Lung (tissue), 12 donors: Measurements from ENCODE around the gene RHOH. TPM values are rescaled to one million over a fixed set of nuclear protein-coding genes. Genes with fewer than 3 reads are reported as not detected.

Experiments used
- ATAC-seq: fragments of 200-7000 bp; cut with Tn5 transposase; one replicate; pipeline ENCODE4 v1.9.1; 2020; ENCODE audit warnings: moderate number of reproducible peaks; ENCODE audit not compliant: insufficient read depth, low FRiP score
- DNase-seq, 3 donors: peaks; one replicate each; pipeline ENCODE4 v3.0.0-alpha.2; 2013 to 2017
- H3K27ac ChIP-seq, 2 donors: one replicate each; pipeline ENCODE4 v1.5.1; 2013; ENCODE audit warnings: mild to moderate bottlenecking in 2 of 2, moderate library complexity in 2 of 2, control low read depth in 1 of 2, inconsistent platforms in 1 of 2, low read depth in 1 of 2, low read length in 1 of 2
- H3K27me3 ChIP-seq, 3 donors: one replicate each; pipeline ENCODE4 v1.5.1; 2013; ENCODE audit warnings: low read length in 2 of 3; ENCODE audit not compliant: control insufficient read depth in 3 of 3, insufficient read depth in 3 of 3
- H3K36me3 ChIP-seq, 4 donors: one replicate each; pipeline ENCODE4 v1.5.1; 2013; ENCODE audit warnings: low read length in 4 of 4, mild to moderate bottlenecking in 1 of 4, moderate library complexity in 1 of 4; ENCODE audit not compliant: control insufficient read depth in 4 of 4, insufficient read depth in 4 of 4
- H3K4me1 ChIP-seq, 5 donors: one replicate each; pipeline ENCODE4 v1.5.1; 2013; ENCODE audit warnings: low read length in 5 of 5, mild to moderate bottlenecking in 2 of 5, moderate library complexity in 1 of 5; ENCODE audit not compliant: control insufficient read depth in 5 of 5, insufficient read depth in 5 of 5
- H3K4me3 ChIP-seq: one replicate; pipeline ENCODE4 v1.5.1; 2013; ENCODE audit warnings: mild to moderate bottlenecking, control low read depth, moderate library complexity
- H3K9ac ChIP-seq, 2 donors: one replicate each; pipeline ENCODE4 v1.5.1; 2013; ENCODE audit warnings: low read length in 2 of 2, control low read depth in 1 of 2; ENCODE audit not compliant: insufficient read depth in 1 of 2
- H3K9me3 ChIP-seq, 4 donors: one replicate each; pipeline ENCODE4 v1.5.1; 2013; ENCODE audit warnings: low read length in 3 of 4, mild to moderate bottlenecking in 1 of 4, moderate library complexity in 1 of 4; ENCODE audit not compliant: control insufficient read depth in 4 of 4, insufficient read depth in 3 of 4
- WGBS, 2 donors: extraction: QIAGEN DNeasy Blood & Tissue Kit; methylation state at CpG; one replicate each; pipeline ENCODE4 v1.1.7; 2013; 5-methylcytosine and 5-hydroxymethylcytosine counted together
- polyA plus RNA-seq, 2 donors: library from polyadenylated mRNA; stranded (reverse); fragments of 200-250 nt; gene quantifications; one replicate each; pipeline ENCODE4 v1.2.1, GENCODE V29; 2013
- total RNA-seq, 2 donors: library from RNA; depleted of rRNA in 1 of 2; stranded (reverse); fragments of >200 nt in 1 of 2; gene quantifications; one replicate each; pipeline ENCODE4 v1.2.1, GENCODE V29; 2014 to 2021
- TF ChIP-seq, protein P1 (sequence below): IDR thresholded peaks from 2 replicates; pipeline ENCODE4 v1.5.1; 2012; ENCODE audit warnings: mild to moderate bottlenecking; ENCODE audit errors: control extremely low read depth, extremely low read depth
- donor health status: control.
- donor health status: control.
- donor health status: Bipolar disorder and iron deficiency.
- donor health status: healthy.
- donor health status: DM: yes; HTN: yes; CAD: no.

RHOH gene
- total and polyA plus RNA-seq, 4 donors = 1.2 to 35.8 (median 10.6) TPM

GRCh38 chr4:40165916-40166315, 30.9 kb upstream of the RHOH start:
- TF ChIP-seq, protein P1, sequence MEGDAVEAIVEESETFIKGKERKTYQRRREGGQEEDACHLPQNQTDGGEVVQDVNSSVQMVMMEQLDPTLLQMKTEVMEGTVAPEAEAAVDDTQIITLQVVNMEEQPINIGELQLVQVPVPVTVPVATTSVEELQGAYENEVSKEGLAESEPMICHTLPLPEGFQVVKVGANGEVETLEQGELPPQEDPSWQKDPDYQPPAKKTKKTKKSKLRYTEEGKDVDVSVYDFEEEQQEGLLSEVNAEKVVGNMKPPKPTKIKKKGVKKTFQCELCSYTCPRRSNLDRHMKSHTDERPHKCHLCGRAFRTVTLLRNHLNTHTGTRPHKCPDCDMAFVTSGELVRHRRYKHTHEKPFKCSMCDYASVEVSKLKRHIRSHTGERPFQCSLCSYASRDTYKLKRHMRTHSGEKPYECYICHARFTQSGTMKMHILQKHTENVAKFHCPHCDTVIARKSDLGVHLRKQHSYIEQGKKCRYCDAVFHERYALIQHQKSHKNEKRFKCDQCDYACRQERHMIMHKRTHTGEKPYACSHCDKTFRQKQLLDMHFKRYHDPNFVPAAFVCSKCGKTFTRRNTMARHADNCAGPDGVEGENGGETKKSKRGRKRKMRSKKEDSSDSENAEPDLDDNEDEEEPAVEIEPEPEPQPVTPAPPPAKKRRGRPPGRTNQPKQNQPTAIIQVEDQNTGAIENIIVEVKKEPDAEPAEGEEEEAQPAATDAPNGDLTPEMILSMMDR = no peak
- DNase-seq = no peak
- Histone ChIP-seq H3K27ac (no peak overlapping the region), H3K9me3 (peaks cover 0 to 5% (median 0%) of the 10 kb centered on the region in 4 donors), H3K36me3 (peaks cover 0 to 2% (median 0%) of the 10 kb centered on the region in 4 donors), H3K27me3 (no peaks in the 10 kb centered on the region), H3K9ac (no peak overlapping the region), H3K4me1 (no peaks in the 10 kb centered on the region), H3K4me3 (no peak overlapping the region)
- 94 to 97% methylated on average over 1 of the region's 1 CpG for WGBS, 2 donors
- ATAC-seq = no peak

DNA sequence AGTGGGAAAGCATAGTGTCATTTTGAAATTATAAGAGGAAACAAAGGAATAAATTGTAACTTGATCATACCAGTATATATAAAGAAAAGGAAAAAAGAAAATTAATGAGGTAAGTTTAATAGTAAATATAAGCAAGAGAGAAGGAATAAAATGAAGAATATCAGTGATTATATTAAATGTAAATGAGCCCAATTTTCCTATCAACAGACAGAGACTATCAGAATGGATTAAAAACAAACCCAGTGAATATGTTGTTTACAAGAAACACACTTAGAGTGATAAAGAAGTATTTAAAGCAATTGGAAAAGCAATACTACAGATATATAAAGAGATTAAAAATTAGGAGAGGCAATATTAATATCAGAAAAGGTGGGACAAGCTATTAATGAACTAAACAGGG, 28.8 kb upstream of the RHOH start:
- no peak for ATAC-seq
- Histone ChIP-seq H3K27me3 (no peaks in the 10 kb centered on the region), H3K9ac (no peak overlapping the region), H3K27ac (no peak overlapping the region), H3K9me3 (peaks cover 0 to 5% (median 0%) of the 10 kb centered on the region in 4 donors), H3K36me3 (no peaks in the 10 kb centered on the region), H3K4me1 (no peaks in the 10 kb centered on the region), H3K4me3 (no peak overlapping the region)
- TF ChIP-seq, protein P1 = no peak
- no peak for DNase-seq

DNA sequence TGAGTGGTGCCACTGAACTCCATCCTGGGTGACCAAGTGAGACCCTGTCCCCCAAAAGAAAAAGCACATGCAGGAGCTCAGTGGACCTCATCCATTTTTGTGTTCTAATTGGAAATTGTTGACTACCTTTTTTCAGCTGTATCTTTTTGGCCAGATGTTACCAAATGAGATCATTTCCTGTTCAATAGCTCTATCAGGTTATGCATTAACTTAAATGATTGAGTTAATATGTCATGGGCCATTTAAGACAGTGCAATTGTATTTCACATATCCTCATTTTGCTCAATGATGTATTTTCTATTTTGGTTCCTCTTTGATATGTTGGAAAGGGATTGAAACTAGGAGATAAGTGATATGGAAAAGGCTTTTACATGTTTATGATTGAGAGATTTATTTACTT, 26.2 kb upstream of the RHOH start:
- H3K9ac ChIP-seq = no peak overlapping the region
- H3K36me3 ChIP-seq = no peaks in the 10 kb centered on the region
- H3K4me1 ChIP-seq = peaks cover 0 to 2% (median 0%) of the 10 kb centered on the region in 5 donors
- H3K27ac ChIP-seq = no peak overlapping the region
- H3K27me3 ChIP-seq = no peaks in the 10 kb centered on the region
- H3K9me3 ChIP-seq = peaks cover 0 to 5% (median 0%) of the 10 kb centered on the region in 4 donors
- no peak for ATAC-seq
- DNase-seq = no peak
- TF ChIP-seq, protein P1 = no peak
- no peak overlapping the region for H3K4me3 ChIP-seq

GRCh38 chr4:40173470-40173875, 23.4 kb upstream of the RHOH start:
- ATAC-seq = no peak
- no peaks in the 10 kb centered on the region for H3K9me3 ChIP-seq
- no peak overlapping the region for H3K4me3 ChIP-seq
- no peak for DNase-seq
- H3K4me1 ChIP-seq = peaks cover 0 to 2% (median 0%) of the 10 kb centered on the region in 5 donors
- H3K27ac ChIP-seq = no peak overlapping the region
- TF ChIP-seq, protein P1 = no peak
- H3K27me3 ChIP-seq = no peaks in the 10 kb centered on the region
- no peak overlapping the region for H3K9ac ChIP-seq
- 46 to 52% methylated on average over 4 of the region's 4 CpGs for WGBS, 2 donors
- H3K36me3 ChIP-seq = no peaks in the 10 kb centered on the region
